HPDE6-E6E7 (cell line): ENCODE data around the gene PALM.
"Not testable (repeated sequence)": the region's sequence is repeated elsewhere in the genome, so short reads cannot be mapped to it uniquely, and the experiment has no call there.

Experiments used
- DNase-seq: peaks from one replicate; pipeline ENCODE4 v3.0.0; 2011; ENCODE audit warnings: missing footprints; ENCODE audit errors: extremely low spot score

The PALM gene

GRCh38 chr19:703651-704446, 4.9 kb upstream of the PALM start:
- no peak for DNase-seq

- DNase-seq, result no peak
Observed at GRCh38 chr19:704447-704741, 4.3 kb upstream of the PALM start.

GRCh38 chr19:709196-709964, 645 bp downstream of the PALM start:
- no peak for DNase-seq

- DNase-seq, result no peak
Observed at GRCh38 chr19:709965-710571, 1.3 kb downstream of the PALM start.

- no peak for DNase-seq
Observed at GRCh38 chr19:710767-711166, 2.0 kb downstream of the PALM start.

GRCh38 chr19:711254-711653, 2.5 kb downstream of the PALM start:
- no peak for DNase-seq

GRCh38 chr19:715347-715746, 6.6 kb downstream of the PALM start:
- no peak for DNase-seq

GRCh38 chr19:718251-718951, 9.7 kb downstream of the PALM start:
- DNase-seq, result no peak

- no peak for DNase-seq
Observed at GRCh38 chr19:718991-719512, 10.3 kb downstream of the PALM start.

- DNase-seq, result no peak
Observed at GRCh38 chr19:719636-720344, 11.1 kb downstream of the PALM start.

GRCh38 chr19:720345-721160, 11.8 kb downstream of the PALM start:
- no peak for DNase-seq

GRCh38 chr19:722553-723101, 13.9 kb downstream of the PALM start:
- DNase-seq, result no peak

GRCh38 chr19:723247-723646, 14.5 kb downstream of the PALM start:
- no peak for DNase-seq

- DNase-seq, result no peak
Observed at GRCh38 chr19:723714-724113, 15.0 kb downstream of the PALM start.

- no peak for DNase-seq
Observed at GRCh38 chr19:725461-726089, 16.8 kb downstream of the PALM start.

GRCh38 chr19:726993-727956, 18.5 kb downstream of the PALM start:
- DNase-seq, result no peak

- DNase-seq, result no peak
Observed at GRCh38 chr19:728011-728410, 19.3 kb downstream of the PALM start.

- not testable (repeated sequence) for DNase-seq
Observed at GRCh38 chr19:729564-729963, 20.8 kb downstream of the PALM start.
